Measurements from ENCODE around the gene VPS54.

The VPS54 gene

GRCh38 chr2:63983986-63984605 lies 35.1 kb downstream of the VPS54 start:
- in situ Hi-C loops (cut with HindIII; ENCODE audit: low pct_ligation_motif_present, low sequenced_read_pairs), result no loop called here
- H3K27me3 ChIP-seq (replicated peaks), result no peaks in the 10 kb centered on the region
- no peak for TF ChIP-seq CTCF (IDR thresholded peaks at IDR 0.05; ENCODE audit: low read depth, low read length, missing control alignments)
- no peak overlapping the region for H3K4me3 ChIP-seq (ENCODE audit: low read depth, low read length)
- H3K36me3 ChIP-seq (replicated peaks), result no peaks in the 10 kb centered on the region
- DNase-seq, result no peak
- no peak overlapping the region for H3K27ac ChIP-seq

- Histone ChIP-seq H3K4me3 (ENCODE audit: low read depth, low read length) (no peak overlapping the region), H3K27ac (no peak overlapping the region), H3K36me3 (replicated peaks) (no peaks in the 10 kb centered on the region), H3K27me3 (replicated peaks) (no peaks in the 10 kb centered on the region)
- DNase-seq, result no peak
- TF ChIP-seq CTCF (IDR thresholded peaks at IDR 0.05; ENCODE audit: low read depth, low read length, missing control alignments), result no peak
- in situ Hi-C loops (cut with HindIII; ENCODE audit: low pct_ligation_motif_present, low sequenced_read_pairs), result no loop called here
These were observed 36.9 kb downstream of the VPS54 start for GRCh38 chr2:63982335-63982734.

- Histone ChIP-seq H3K4me3 (ENCODE audit: low read depth, low read length) (no peak overlapping the region), H3K27ac (no peak overlapping the region), H3K36me3 (replicated peaks) (no peaks in the 10 kb centered on the region), H3K27me3 (replicated peaks) (no peaks in the 10 kb centered on the region)
- DNase-seq, result no peak
- in situ Hi-C loops (cut with HindIII; ENCODE audit: low pct_ligation_motif_present, low sequenced_read_pairs), result no loop called here
- no peak for TF ChIP-seq CTCF (IDR thresholded peaks at IDR 0.05; ENCODE audit: low read depth, low read length, missing control alignments)
These were observed 37.5 kb downstream of the VPS54 start for GRCh38 chr2:63981702-63982103.

GRCh38 chr2:63980794-63981193 lies 38.4 kb downstream of the VPS54 start:
- in situ Hi-C loops (cut with HindIII; ENCODE audit: low pct_ligation_motif_present, low sequenced_read_pairs), result no loop called here
- H3K36me3 ChIP-seq (replicated peaks), result no peaks in the 10 kb centered on the region

GRCh38 chr2:63977904-63978303 lies 41.3 kb downstream of the VPS54 start:
- Histone ChIP-seq H3K4me3 (ENCODE audit: low read depth, low read length) (no peak overlapping the region), H3K27me3 (replicated peaks) (no peaks in the 10 kb centered on the region), H3K36me3 (replicated peaks) (no peaks in the 10 kb centered on the region), H3K27ac (no peak overlapping the region)
- TF ChIP-seq CTCF (IDR thresholded peaks at IDR 0.05; ENCODE audit: low read depth, low read length, missing control alignments), result no peak
- DNase-seq, result no peak
- in situ Hi-C loops (cut with HindIII; ENCODE audit: low pct_ligation_motif_present, low sequenced_read_pairs), result no loop called here

More at GRCh38 chr2:63980794-63981193, 38.4 kb downstream of the VPS54 start:
- Histone ChIP-seq H3K27me3 (replicated peaks) (no peaks in the 10 kb centered on the region), H3K27ac (no peak overlapping the region), H3K4me3 (ENCODE audit: low read depth, low read length) (no peak overlapping the region)
- DNase-seq, result no peak
- TF ChIP-seq CTCF (IDR thresholded peaks at IDR 0.05; ENCODE audit: low read depth, low read length, missing control alignments), result no peak

GRCh38 chr2:63976125-63976510 lies 43.1 kb downstream of the VPS54 start:
- no peaks in the 10 kb centered on the region for H3K36me3 ChIP-seq (replicated peaks)

More at GRCh38 chr2:63976125-63976510, 43.1 kb downstream of the VPS54 start:
- no peak overlapping the region for H3K27ac ChIP-seq
- no peak overlapping the region for H3K4me3 ChIP-seq (ENCODE audit: low read depth, low read length)
- no peaks in the 10 kb centered on the region for H3K27me3 ChIP-seq (replicated peaks)
- in situ Hi-C loops (cut with HindIII; ENCODE audit: low pct_ligation_motif_present, low sequenced_read_pairs), result no loop called here
- TF ChIP-seq CTCF (IDR thresholded peaks at IDR 0.05; ENCODE audit: low read depth, low read length, missing control alignments), result no peak
- no peak for DNase-seq
